H1 (cell line): ENCODE results near the gene TSC1. TPM values are rescaled to one million over a fixed set of nuclear protein-coding genes. Genes with fewer than 3 reads are reported as not detected.

Experiments
- CTCF ChIA-PET: fragments of 300-600 bp; sonication (Branson Sonifier 250); formaldehyde crosslinking; loops from one replicate; lab custom pipeline; 2021; ENCODE audit not compliant: partially characterized antibody; lab: Charles Lee
- POLR2A ChIA-PET: fragments of 300-600 bp; sonication (Branson Sonifier 250); formaldehyde crosslinking; loops from one replicate; lab custom pipeline; 2021; ENCODE audit warnings: inconsistent platforms; ENCODE audit not compliant: partially characterized antibody; lab: Charles Lee
- DNase-seq, 2 experiments: peaks; one replicate each; pipeline versions ENCODE4 v3.0.0 to v3.0.0-alpha.2; 2010 to 2022; ENCODE audit warnings: low spot score in 2 of 2, low read depth in 1 of 2, mixed read lengths in 1 of 2
- FAIRE-seq: peaks from 2 replicates; lab custom pipeline; 2011; peaks lifted over from hg19 to GRCh38; lab: Jason Lieb, UNC
- H2AFZ ChIP-seq: 2 replicates; pipeline ENCODE4 v1.8.1; 2012; ENCODE audit warnings: low read length, inconsistent platforms
- H2AK5ac ChIP-seq: 2 replicates; pipeline ENCODE4 v1.6.1; 2013; ENCODE audit warnings: low read depth, low read length
- H2BK120ac ChIP-seq: replicated peaks from 2 replicates; pipeline ENCODE3; 2013; ENCODE audit warnings: low read depth, low read length, inconsistent platforms
- H2BK12ac ChIP-seq: 2 replicates; pipeline ENCODE4 v1.6.1; 2013; ENCODE audit warnings: low read depth, low read length
- H2BK15ac ChIP-seq: 2 replicates; pipeline ENCODE4 v1.6.1; 2013; ENCODE audit warnings: low read length
- H2BK20ac ChIP-seq: 2 replicates; pipeline ENCODE4 v1.6.1; 2013; ENCODE audit warnings: low read length
- H2BK5ac ChIP-seq: 2 replicates; pipeline ENCODE4 v1.6.1; 2013; ENCODE audit warnings: low read depth, low read length
- H3K14ac ChIP-seq: 2 replicates; pipeline ENCODE4 v1.6.1; 2013; ENCODE audit warnings: inconsistent platforms; ENCODE audit not compliant: insufficient read length
- H3K18ac ChIP-seq: 2 replicates; pipeline ENCODE4 v1.6.1; 2013; ENCODE audit warnings: low read length; ENCODE audit errors: extremely low read depth
- H3K23ac ChIP-seq: 2 replicates; pipeline ENCODE4 v1.6.1; 2013; ENCODE audit warnings: inconsistent platforms; ENCODE audit not compliant: insufficient read length
- H3K23me2 ChIP-seq: 2 replicates; pipeline ENCODE4 v1.6.1; 2013; ENCODE audit warnings: low read depth, low read length
- H3K27ac ChIP-seq: 2 replicates; pipeline ENCODE4 v1.6.1; 2011; ENCODE audit warnings: low read depth, low read length, inconsistent platforms
- H3K27me3 ChIP-seq, 4 experiments: replicated peaks in 1 of 4; 1 replicate in 1 of 4; 2 replicates in 3 of 4; pipeline versions ENCODE4 v1.6.1 to v1.8.1; 2011 to 2013; ENCODE audit warnings: low read length in 3 of 4, mild to moderate bottlenecking in 3 of 4, inconsistent platforms in 2 of 4, mixed read lengths in 2 of 4, moderate library complexity in 1 of 4; ENCODE audit not compliant: control insufficient read depth in 3 of 4, insufficient read depth in 3 of 4; ENCODE audit errors: extremely low read depth in 1 of 4
- H3K36me3 ChIP-seq, 4 experiments: 2 replicates each; pipeline versions ENCODE4 v1.6.1 to v1.8.1; 2011 to 2013; ENCODE audit warnings: mild to moderate bottlenecking in 4 of 4, low read length in 3 of 4, moderate library complexity in 2 of 4, control low read depth in 1 of 4, inconsistent platforms in 1 of 4; ENCODE audit not compliant: insufficient read depth in 4 of 4, control insufficient read depth in 2 of 4
- H3K4ac ChIP-seq: replicated peaks from 2 replicates; pipeline ENCODE3; 2013; ENCODE audit warnings: low read length, low read depth, mixed read lengths, inconsistent platforms; ENCODE audit not compliant: insufficient read length
- H3K4me1 ChIP-seq, 4 experiments: replicated peaks in 1 of 4; 1 replicate in 1 of 4; 2 replicates in 3 of 4; pipeline versions ENCODE4 v1.6.1 to v1.8.1; 2011 to 2013; ENCODE audit warnings: low read length in 3 of 4, inconsistent platforms in 2 of 4, mixed read lengths in 1 of 4; ENCODE audit not compliant: insufficient read depth in 4 of 4, control insufficient read depth in 3 of 4
- H3K4me2 ChIP-seq, 2 experiments: 2 replicates each; pipeline versions ENCODE4 v1.6.1 to v1.8.1; 2011 to 2013; ENCODE audit warnings: low read depth in 2 of 2, low read length in 2 of 2, control low read depth in 1 of 2, inconsistent platforms in 1 of 2, mild to moderate bottlenecking in 1 of 2; ENCODE audit not compliant: insufficient read depth in 1 of 2
- H3K4me3 ChIP-seq, 4 experiments: fragments of 200-600, 300-600 bp in 1 of 4; sonication (generic), shearing (Covaris generic), sonication (Bioruptor Twin) in 1 of 4; 2 replicates each; pipeline versions ENCODE4 v1.5.1 to v1.8.1; 2011 to 2016; ENCODE audit warnings: low read length in 4 of 4, low read depth in 3 of 4, control low read depth in 2 of 4, inconsistent platforms in 2 of 4, mild to moderate bottlenecking in 2 of 4, mixed read lengths in 1 of 4, moderate library complexity in 1 of 4; ENCODE audit not compliant: insufficient read depth in 2 of 4; ENCODE audit errors: extremely low read depth in 1 of 4
- H3K56ac ChIP-seq: replicated peaks from 2 replicates; pipeline ENCODE3; 2013; ENCODE audit warnings: low read depth, mild to moderate bottlenecking, mixed read lengths, low read length, inconsistent platforms; ENCODE audit not compliant: insufficient read length
- H3K79me1 ChIP-seq: 2 replicates; pipeline ENCODE4 v1.6.1; 2013; ENCODE audit warnings: low read depth, low read length, control low read depth
- H3K79me2 ChIP-seq, 2 experiments: 2 replicates each; pipeline versions ENCODE4 v1.6.1 to v1.8.1; 2012 to 2013; ENCODE audit warnings: low read length in 2 of 2, mild to moderate bottlenecking in 2 of 2, inconsistent platforms in 1 of 2; ENCODE audit not compliant: insufficient read depth in 2 of 2, control insufficient read depth in 1 of 2
- H3K9ac ChIP-seq, 4 experiments: replicated peaks in 1 of 4; 1 replicate in 1 of 4; 2 replicates in 3 of 4; pipeline versions ENCODE4 v1.6.1 to v1.8.1; 2011 to 2013; ENCODE audit warnings: low read depth in 3 of 4, low read length in 3 of 4, control low read depth in 2 of 4, mild to moderate bottlenecking in 2 of 4, moderate library complexity in 2 of 4, inconsistent platforms in 1 of 4; ENCODE audit errors: extremely low read depth in 1 of 4
- H3K9me3 ChIP-seq, 2 experiments: 2 replicates each; pipeline versions ENCODE4 v1.6.1 to v1.8.1; 2012 to 2013; ENCODE audit warnings: mild to moderate bottlenecking in 2 of 2, moderate library complexity in 2 of 2, control low read depth in 1 of 2, inconsistent platforms in 1 of 2, low read depth in 1 of 2, low read length in 1 of 2, mixed read lengths in 1 of 2; ENCODE audit not compliant: insufficient read depth in 2 of 2
- H4K20me1 ChIP-seq, 2 experiments: replicated peaks in 1 of 2; 2 replicates each; pipeline versions ENCODE3 to v1.8.1; 2011 to 2013; ENCODE audit warnings: inconsistent platforms in 2 of 2, low read length in 2 of 2, mild to moderate bottlenecking in 1 of 2; ENCODE audit not compliant: insufficient read depth in 2 of 2, control insufficient read depth in 1 of 2
- H4K5ac ChIP-seq: 2 replicates; pipeline ENCODE4 v1.6.1; 2013; ENCODE audit warnings: low read length, low read depth, mixed read lengths, inconsistent platforms; ENCODE audit not compliant: insufficient read length
- H4K8ac ChIP-seq: 2 replicates; pipeline ENCODE4 v1.8.0; 2013; ENCODE audit warnings: mild to moderate bottlenecking, moderate library complexity, low read length, inconsistent platforms; ENCODE audit not compliant: insufficient read depth; ENCODE audit errors: extremely low read depth
- H4K91ac ChIP-seq: replicated peaks from 2 replicates; pipeline ENCODE3; 2013; ENCODE audit warnings: low read length, mixed read lengths, inconsistent platforms; ENCODE audit not compliant: insufficient read length
- POLR2A ChIP-seq, 2 experiments: IDR thresholded peaks; 1 replicate in 1 of 2; 2 replicates in 1 of 2; pipeline ENCODE4 v1.6.1; 2011; ENCODE audit warnings: low read depth in 2 of 2, low read length in 2 of 2, mild to moderate bottlenecking in 2 of 2; ENCODE audit errors: control extremely low read depth in 1 of 2
- WGBS, 2 experiments: shearing (Covaris generic) in 1 of 2; methylation state at CpG; one replicate each; pipeline versions ENCODE4 v1.1.6 to v1.1.7; 2013 to 2015; ENCODE audit warnings: low lambda C conversion rate in 2 of 2, mixed read lengths in 2 of 2, inconsistent platforms in 1 of 2, low coverage in 1 of 2, missing lambda C conversion rate in 1 of 2; ENCODE audit not compliant: insufficient replicate concordance in 2 of 2, insufficient coverage in 1 of 2, insufficient read length in 1 of 2; ENCODE audit errors: extremely low coverage in 1 of 2, missing lambda C conversion rate in 1 of 2; 5-methylcytosine and 5-hydroxymethylcytosine counted together
- polyA plus RNA-seq, 7 experiments: library from polyadenylated mRNA; depleted of rRNA in 3 of 7; stranded (reverse) in 5 of 7; unstranded in 2 of 7; fragments of >200 nt in 5 of 7; fragments of 200-250 nt in 2 of 7; gene quantifications; 1 replicate in 5 of 7; 2 replicates in 1 of 7; 4 replicates in 1 of 7; pipeline versions ENCODE4 v1.2.1 to v1.2.3, GENCODE V29; 2011 to 2013; ENCODE audit warnings: missing spikeins in 2 of 7, mixed read lengths in 2 of 7
- total RNA-seq: library from RNA; stranded (reverse); fragmentation: NEBNext Ultra II Directional; extraction: Animal tissue kit (Norgen Biotek cat#: 25700); gene quantifications from 2 replicates; pipeline ENCODE4 v1.2.1, GENCODE V29; 2021
- TF ChIP-seq, protein P1 (sequence below): IDR thresholded peaks from 2 replicates; pipeline ENCODE4 v1.6.1; 2011; ENCODE audit warnings: low read depth, mild to moderate bottlenecking, low read length; ENCODE audit not compliant: insufficient read depth

Gene TSC1
- total and polyA plus RNA-seq, 2 of the 8 experiments (the other 6 are each of a cell fraction or from before 2014, with no cell fraction given): 37.2 to 46.0 TPM

DNA sequence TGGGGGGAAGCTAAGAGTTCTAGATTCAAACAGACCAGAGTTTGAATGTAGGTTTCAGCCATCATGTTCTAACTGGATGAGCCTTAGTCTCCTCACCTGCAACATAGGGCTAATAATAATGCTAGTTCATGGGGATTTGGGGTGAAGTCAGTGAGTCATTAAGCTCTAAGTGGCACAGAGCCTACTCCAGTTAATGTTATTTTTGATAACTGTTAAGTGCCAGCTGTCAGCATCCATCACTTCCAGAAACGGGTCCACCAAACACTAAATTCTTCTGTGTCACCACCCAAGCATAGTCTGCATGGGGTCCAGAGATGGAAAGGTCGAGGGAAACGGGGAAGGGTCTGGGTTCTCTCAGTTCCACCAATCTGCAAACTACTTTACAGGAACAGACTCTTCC is 1.8 kb upstream of the TSC1 start:
- no peak overlapping the region for H4K5ac ChIP-seq
- no peak for DNase-seq
- no peak overlapping the region for H2BK12ac ChIP-seq
- ChIA-PET CTCF (interaction anchor here (0.6 to 1.0 kb wide), 4 partner anchors 27 to 339 kb away, joined by 3 read pairs; no protein-coding TSS in a partner anchor), POLR2A (interaction anchor here (0.7 to 1.2 kb wide), 3 partner anchors 8 to 26 kb away, joined by 3 to 4 read pairs (median 3); no protein-coding TSS in a partner anchor)
- H2BK20ac ChIP-seq: no peak overlapping the region
- 83% methylated on average over 3 of the region's 3 CpGs; no CpG with 5 or more reads in 1 of the 2 experiments for WGBS, 2 experiments
- no peak overlapping the region for H3K4ac ChIP-seq
- no peak overlapping the region for H3K9ac ChIP-seq
- peaks cover 12 to 29% of the 10 kb centered on the region in 2 experiments for H3K79me2 ChIP-seq
- H3K4me2 ChIP-seq: no peak overlapping the region
- H4K91ac ChIP-seq: no peak overlapping the region
- H3K36me3 ChIP-seq: no peaks in the 10 kb centered on the region
- H3K4me3 ChIP-seq: no peak overlapping the region
- peaks cover 2 to 12% (median 9%) of the 10 kb centered on the region in 4 experiments for H3K4me1 ChIP-seq
- no peak overlapping the region for H2BK15ac ChIP-seq
- H3K27me3 ChIP-seq: no peaks in the 10 kb centered on the region
- H3K27ac ChIP-seq: no peak overlapping the region
- no peak overlapping the region for H2BK5ac ChIP-seq
- H3K9me3 ChIP-seq: no peaks in the 10 kb centered on the region
- H3K23me2 ChIP-seq: peaks cover 7% of the 10 kb centered on the region; the same call in 1 of the 2 replicates
- TF ChIP-seq, protein P1, sequence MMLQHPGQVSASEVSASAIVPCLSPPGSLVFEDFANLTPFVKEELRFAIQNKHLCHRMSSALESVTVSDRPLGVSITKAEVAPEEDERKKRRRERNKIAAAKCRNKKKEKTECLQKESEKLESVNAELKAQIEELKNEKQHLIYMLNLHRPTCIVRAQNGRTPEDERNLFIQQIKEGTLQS: no peak
- no peak for TF ChIP-seq POLR2A (IDR thresholded peaks at IDR 0.05; ENCODE audit: control extremely low read depth in 1 of 2, low read depth in 2 of 2, low read length in 2 of 2)
- TF ChIP-seq, all 59 proteins: peak for 0
- no peak for FAIRE-seq
- Histone ChIP-seq H3K18ac (no peak overlapping the region), H3K14ac (no peak overlapping the region), H4K20me1 (peaks cover 0 to 2% of the 10 kb centered on the region in 2 experiments), H3K23ac (no peak overlapping the region), H4K8ac (no peak overlapping the region), H2AFZ (no peak overlapping the region; the same call in 1 of the 2 replicates), H2BK120ac (no peak overlapping the region), H3K79me1 (peaks cover 5% of the 10 kb centered on the region), H2AK5ac (no peak overlapping the region), H3K56ac (no peak overlapping the region)
